WTC11 (cell line): Measurements from ENCODE around the gene LRP3. TPM values are rescaled to one million over a fixed set of nuclear protein-coding genes. Genes with fewer than 3 reads are reported as not detected.

Experiments
- ATAC-seq: fragments of 200-7000 bp; cut with Tn5 transposase; 2 replicates; pipeline ENCODE4 v1.10.0; 2021; ENCODE audit warnings: mild to moderate bottlenecking, moderate library complexity
- CTCF ChIA-PET: fragments of 300-600 bp; sonication (Branson Sonifier 250); formaldehyde crosslinking; loops from one replicate; lab custom pipeline; 2021; ENCODE audit warnings: antibody characterized with exemption; lab: Charles Lee
- POLR2A ChIA-PET: fragments of 350-600 bp; sonication (Branson Sonifier 250); formaldehyde crosslinking; loops from one replicate; lab custom pipeline; 2021; ENCODE audit warnings: antibody characterized with exemption; lab: Charles Lee
- DNase-seq: peaks from one replicate; pipeline ENCODE4 v3.0.0; 2021; ENCODE audit warnings: low spot score
- H3K27ac Mint-ChIP-seq: 2 replicates; pipeline ENCODE4 v1.8.0; 2021; ENCODE audit warnings: mixed read lengths
- H3K27me3 Mint-ChIP-seq: 2 replicates; pipeline ENCODE4 v1.8.0; 2021; ENCODE audit warnings: low read depth, mild to moderate bottlenecking, moderate library complexity, mixed read lengths
- H3K36me3 Mint-ChIP-seq: 2 replicates; pipeline ENCODE4 v1.8.0; 2021; ENCODE audit warnings: mixed read lengths
- H3K4me1 Mint-ChIP-seq: 2 replicates; pipeline ENCODE4 v1.8.0; 2022; ENCODE audit warnings: mixed read lengths
- H3K4me3 Mint-ChIP-seq: 2 replicates; pipeline ENCODE4 v1.8.0; 2021; ENCODE audit warnings: mild to moderate bottlenecking, moderate library complexity, mixed read lengths
- H3K9me3 Mint-ChIP-seq: 2 replicates; pipeline ENCODE4 v1.8.0; 2021; ENCODE audit warnings: mixed read lengths
- ATF6 ChIP-seq: sonication (generic); formaldehyde crosslinking; IDR thresholded peaks from 2 replicates; pipeline ENCODE4 v1.8.1; 2023; ENCODE audit warnings: mild to moderate bottlenecking, missing genetic modification reagents
- E2F4 ChIP-seq: sonication (generic); formaldehyde crosslinking; IDR thresholded peaks from 2 replicates; pipeline ENCODE4 v1.8.1; 2022; ENCODE audit warnings: low read depth, mild to moderate bottlenecking, moderate library complexity, missing genetic modification reagents, borderline replicate concordance
- ERG ChIP-seq: fragments of 250-450 bp; sonication (Bioruptor Pico); IDR thresholded peaks from 2 replicates; pipeline ENCODE4 v1.8.0; 2021; ENCODE audit warnings: mild to moderate bottlenecking
- ESRRA ChIP-seq: sonication (generic); formaldehyde crosslinking; IDR thresholded peaks from 2 replicates; pipeline ENCODE4 v1.8.1; 2022; ENCODE audit warnings: mild to moderate bottlenecking, missing genetic modification reagents, borderline replicate concordance
- FOXK1 ChIP-seq: sonication (generic); formaldehyde crosslinking; IDR thresholded peaks from 2 replicates; pipeline ENCODE4 v1.8.0; 2022; ENCODE audit warnings: mild to moderate bottlenecking, moderate library complexity, missing genetic modification reagents
- FOXP1 ChIP-seq: sonication (generic); formaldehyde crosslinking; IDR thresholded peaks from 2 replicates; pipeline ENCODE4 v1.8.0; 2022; ENCODE audit warnings: missing genetic modification reagents, mild to moderate bottlenecking, moderate library complexity, borderline replicate concordance
- IRF1 ChIP-seq: sonication (generic); formaldehyde crosslinking; IDR thresholded peaks from 2 replicates; pipeline ENCODE4 v1.8.0; 2023; ENCODE audit warnings: missing genetic modification reagents
- IRF2 ChIP-seq: sonication (generic); formaldehyde crosslinking; IDR thresholded peaks from 2 replicates; pipeline ENCODE4 v1.8.0; 2022; ENCODE audit warnings: low read depth, missing genetic modification reagents, borderline replicate concordance
- PRDM15 ChIP-seq: sonication (generic); formaldehyde crosslinking; IDR thresholded peaks from 2 replicates; pipeline ENCODE4 v1.8.0; 2022; ENCODE audit warnings: missing genetic modification reagents
- RELA ChIP-seq: sonication (generic); formaldehyde crosslinking; IDR thresholded peaks from 2 replicates; pipeline ENCODE4 v1.8.1; 2022; ENCODE audit warnings: missing genetic modification reagents, mild to moderate bottlenecking, borderline replicate concordance
- SMAD4 ChIP-seq: sonication (generic); formaldehyde crosslinking; IDR thresholded peaks from 2 replicates; pipeline ENCODE4 v1.8.0; 2022; ENCODE audit warnings: mild to moderate bottlenecking, missing genetic modification reagents
- TEAD4 ChIP-seq: sonication (generic); formaldehyde crosslinking; IDR thresholded peaks from 2 replicates; pipeline ENCODE4 v1.8.0; 2022; ENCODE audit warnings: mild to moderate bottlenecking, missing genetic modification reagents
- USF1 ChIP-seq: sonication (generic); formaldehyde crosslinking; IDR thresholded peaks from 2 replicates; pipeline ENCODE4 v1.8.0; 2022; ENCODE audit warnings: mild to moderate bottlenecking, missing genetic modification reagents
- ZBTB43 ChIP-seq: sonication (generic); formaldehyde crosslinking; IDR thresholded peaks from 2 replicates; pipeline ENCODE4 v1.8.1; 2023; ENCODE audit warnings: mild to moderate bottlenecking, missing genetic modification reagents
- ZNF138 ChIP-seq: sonication (generic); formaldehyde crosslinking; conservative IDR thresholded peaks from 2 replicates; pipeline ENCODE4 v1.8.1; 2022; ENCODE audit warnings: mild to moderate bottlenecking, moderate library complexity, missing genetic modification reagents
- ZNF219 ChIP-seq: sonication (generic); formaldehyde crosslinking; IDR thresholded peaks from 2 replicates; pipeline ENCODE4 v1.8.0; 2023; ENCODE audit warnings: missing genetic modification reagents, mild to moderate bottlenecking, borderline replicate concordance
- total RNA-seq: library from RNA; stranded (reverse); gene quantifications from 3 replicates; pipeline ENCODE4 v1.2.3, GENCODE V29; 2021
- TF ChIP-seq, protein P1 (sequence below): fragments of 250-450 bp; sonication (Bioruptor Pico); IDR thresholded peaks from 2 replicates; pipeline ENCODE4 v1.9.0; 2021; ENCODE audit warnings: mild to moderate bottlenecking
- TF ChIP-seq, protein P2 (sequence below): sonication (generic); formaldehyde crosslinking; conservative IDR thresholded peaks from 2 replicates; pipeline ENCODE4 v1.8.1; 2022; ENCODE audit warnings: mild to moderate bottlenecking, missing genetic modification reagents

Gene LRP3
- total RNA-seq, 1 experiment from 2014 or later: 47.0 TPM

DNA sequence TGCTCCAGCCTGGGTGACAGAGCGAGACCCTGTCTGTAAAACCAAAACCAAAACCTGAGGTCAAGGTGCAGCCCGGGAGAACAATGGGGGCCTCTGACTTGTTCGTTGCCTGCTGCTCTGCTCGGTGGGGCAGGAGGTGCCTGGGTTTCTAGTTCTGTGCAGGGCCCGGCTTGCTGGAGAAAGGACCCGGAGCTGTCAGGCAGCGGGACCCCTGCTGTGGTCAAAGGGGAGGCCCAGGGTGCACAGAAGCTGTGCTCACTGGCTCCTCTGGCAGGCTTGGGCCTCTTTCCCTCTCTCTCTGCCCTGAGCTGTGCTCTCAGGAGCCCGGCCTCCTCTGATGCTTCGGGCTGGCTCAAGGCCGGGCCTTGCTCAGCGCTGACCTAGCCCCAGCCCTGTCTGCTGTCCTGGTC lies 3.5 kb downstream of the LRP3 start (continued):
- no peak for TF ChIP-seq PRDM15 (CRISPR knock-in tag)
- TF ChIP-seq, protein P1, sequence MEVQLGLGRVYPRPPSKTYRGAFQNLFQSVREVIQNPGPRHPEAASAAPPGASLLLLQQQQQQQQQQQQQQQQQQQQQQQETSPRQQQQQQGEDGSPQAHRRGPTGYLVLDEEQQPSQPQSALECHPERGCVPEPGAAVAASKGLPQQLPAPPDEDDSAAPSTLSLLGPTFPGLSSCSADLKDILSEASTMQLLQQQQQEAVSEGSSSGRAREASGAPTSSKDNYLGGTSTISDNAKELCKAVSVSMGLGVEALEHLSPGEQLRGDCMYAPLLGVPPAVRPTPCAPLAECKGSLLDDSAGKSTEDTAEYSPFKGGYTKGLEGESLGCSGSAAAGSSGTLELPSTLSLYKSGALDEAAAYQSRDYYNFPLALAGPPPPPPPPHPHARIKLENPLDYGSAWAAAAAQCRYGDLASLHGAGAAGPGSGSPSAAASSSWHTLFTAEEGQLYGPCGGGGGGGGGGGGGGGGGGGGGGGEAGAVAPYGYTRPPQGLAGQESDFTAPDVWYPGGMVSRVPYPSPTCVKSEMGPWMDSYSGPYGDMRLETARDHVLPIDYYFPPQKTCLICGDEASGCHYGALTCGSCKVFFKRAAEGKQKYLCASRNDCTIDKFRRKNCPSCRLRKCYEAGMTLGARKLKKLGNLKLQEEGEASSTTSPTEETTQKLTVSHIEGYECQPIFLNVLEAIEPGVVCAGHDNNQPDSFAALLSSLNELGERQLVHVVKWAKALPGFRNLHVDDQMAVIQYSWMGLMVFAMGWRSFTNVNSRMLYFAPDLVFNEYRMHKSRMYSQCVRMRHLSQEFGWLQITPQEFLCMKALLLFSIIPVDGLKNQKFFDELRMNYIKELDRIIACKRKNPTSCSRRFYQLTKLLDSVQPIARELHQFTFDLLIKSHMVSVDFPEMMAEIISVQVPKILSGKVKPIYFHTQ (CRISPR knock-in tag): no peak

GRCh38 chr19:33198169-33198568 lies 4.0 kb downstream of the LRP3 start:
- H3K4me3 Mint-ChIP-seq: no peak overlapping the region
- TF ChIP-seq FOXP1 (no peak), ZNF219 (CRISPR knock-in tag) (no peak), RELA (CRISPR knock-in tag) (no peak), ERG (no peak), SMAD4 (CRISPR knock-in tag) (no peak), ZNF138 (no peak), FOXK1 (CRISPR knock-in tag) (no peak), ATF6 (CRISPR knock-in tag) (no peak), IRF2 (CRISPR knock-in tag) (no peak), USF1 (CRISPR knock-in tag) (no peak), TEAD4 (CRISPR knock-in tag) (no peak), E2F4 (CRISPR knock-in tag) (no peak), IRF1 (CRISPR knock-in tag) (no peak), ZBTB43 (CRISPR knock-in tag) (no peak), ESRRA (no peak)
- TF ChIP-seq, protein P2, sequence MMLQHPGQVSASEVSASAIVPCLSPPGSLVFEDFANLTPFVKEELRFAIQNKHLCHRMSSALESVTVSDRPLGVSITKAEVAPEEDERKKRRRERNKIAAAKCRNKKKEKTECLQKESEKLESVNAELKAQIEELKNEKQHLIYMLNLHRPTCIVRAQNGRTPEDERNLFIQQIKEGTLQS (CRISPR knock-in tag): no peak
- no peaks in the 10 kb centered on the region for H3K4me1 Mint-ChIP-seq
- ATAC-seq (no peak), DNase-seq (no peak)
- ChIA-PET CTCF (interaction anchor here (1.2 to 5.2 kb wide), 4 partner anchors 14 to 79 kb away, joined by 3 to 34 read pairs (median 4); partner anchors contain the start of gene SLC7A10), POLR2A (no interaction called here)
- peaks cover 12% of the 10 kb centered on the region for H3K36me3 Mint-ChIP-seq
- no peak overlapping the region for H3K27ac Mint-ChIP-seq
- 0 out of 2 replicates have a peak, but pooled peaks cover 4% of the 10 kb centered on the region for H3K9me3 Mint-ChIP-seq
- H3K27me3 Mint-ChIP-seq: peaks cover 6% of the 10 kb centered on the region
